HepG2 (cell line): Measurements from ENCODE around the gene RHEBL1. TPM values are rescaled to one million over a fixed set of nuclear protein-coding genes. Genes with fewer than 3 reads are reported as not detected.

Experiments
- ATAC-seq: fragments of 200-7000 bp; cut with Tn5 transposase; 3 replicates; pipeline ENCODE4 v1.9.1; 2020; ENCODE audit warnings: mild to moderate bottlenecking, moderate library complexity
- BruUV-seq: library from RNA; stranded (reverse); fragments of 400-500 nt; replicated peaks from 2 replicates; lab custom pipeline; 2021; lab: Mats Ljungman, UMichigan
- CTCF ChIA-PET: fragments of 300-600 bp; formaldehyde crosslinking; extraction: SDS; loops from one replicate; lab custom pipeline; 2021; ENCODE audit warnings: low total read pairs, inconsistent platforms, low intra/inter-chr PET ratio; lab: Yijun Ruan, JAX
- POLR2A ChIA-PET: fragments of 350-600 bp; sonication (Branson Sonifier 250); formaldehyde crosslinking; loops from one replicate; lab custom pipeline; 2020; ENCODE audit warnings: antibody characterized with exemption, inconsistent platforms; lab: Yijun Ruan, JAX
- DNase-seq: peaks from one replicate; pipeline ENCODE4 v3.0.0-alpha.2; 2015; ENCODE audit warnings: low spot score
- FAIRE-seq: peaks from 3 replicates; lab custom pipeline; 2011; peaks lifted over from hg19 to GRCh38; lab: Jason Lieb, UNC
- H2AFZ ChIP-seq: one replicate; pipeline ENCODE4 v1.6.1; 2011; ENCODE audit warnings: low read length, inconsistent platforms
- H3K27ac ChIP-seq: fragments of 300-600 bp; 3 replicates; pipeline ENCODE4 v1.8.0; 2011; ENCODE audit warnings: mixed run types, mild to moderate bottlenecking, mixed read lengths, low read length, inconsistent platforms; ENCODE audit not compliant: insufficient read depth; ENCODE audit errors: extremely low read length
- H3K27me3 ChIP-seq, 2 experiments: fragments of 200-600 bp in 1 of 2; 2 replicates in 1 of 2; 3 replicates in 1 of 2; pipeline versions ENCODE4 v1.6.0 to v1.8.0; 2011; ENCODE audit warnings: low read length in 2 of 2, mild to moderate bottlenecking in 2 of 2, moderate library complexity in 2 of 2, inconsistent platforms in 1 of 2; ENCODE audit not compliant: insufficient read depth in 2 of 2, control insufficient read depth in 1 of 2
- H3K36me3 ChIP-seq, 2 experiments: fragments of 200-600 bp in 1 of 2; replicated peaks in 1 of 2; 2 replicates in 1 of 2; 3 replicates in 1 of 2; pipeline versions ENCODE4 v1.5.1 to v1.8.0; 2011; ENCODE audit warnings: low read length in 2 of 2, inconsistent platforms in 1 of 2; ENCODE audit not compliant: insufficient read depth in 2 of 2, control insufficient read depth in 1 of 2
- H3K4me1 ChIP-seq: 2 replicates; pipeline ENCODE4 v1.5.1; 2012; ENCODE audit warnings: low read length, inconsistent platforms; ENCODE audit not compliant: insufficient read depth
- H3K4me2 ChIP-seq: 2 replicates; pipeline ENCODE4 v1.6.0; 2011; ENCODE audit warnings: low read depth, low read length, inconsistent platforms
- H3K4me3 ChIP-seq, 3 experiments: fragments of 200-600 bp in 1 of 3; sonication (generic), shearing (Covaris generic) in 1 of 3; replicated peaks in 1 of 3; 2 replicates each; pipeline ENCODE4 v1.5.1; 2011 to 2016; ENCODE audit warnings: low read length in 3 of 3, inconsistent platforms in 2 of 3, low read depth in 2 of 3, mild to moderate bottlenecking in 2 of 3, control low read depth in 1 of 3, mixed read lengths in 1 of 3; ENCODE audit not compliant: insufficient read depth in 1 of 3
- H3K79me2 ChIP-seq: one replicate; pipeline ENCODE4 v1.6.1; 2011; ENCODE audit warnings: low read length, inconsistent platforms; ENCODE audit not compliant: insufficient read depth
- H3K9ac ChIP-seq: 2 replicates; pipeline ENCODE4 v1.6.0; 2011; ENCODE audit warnings: mild to moderate bottlenecking, low read depth, low read length, inconsistent platforms; ENCODE audit not compliant: insufficient read depth
- H3K9me3 ChIP-seq: 2 replicates; pipeline ENCODE4 v1.5.1; 2012; ENCODE audit warnings: mild to moderate bottlenecking, low read length
- H4K20me1 ChIP-seq: 2 replicates; pipeline ENCODE4 v1.6.0; 2011; ENCODE audit warnings: inconsistent platforms, mild to moderate bottlenecking, low read length, moderate library complexity; ENCODE audit not compliant: insufficient read depth
- AGO2 ChIP-seq: fragments of 200-400 bp; formaldehyde crosslinking; optimal IDR thresholded peaks from 2 replicates; pipeline ENCODE3; 2017; ENCODE audit warnings: mild to moderate bottlenecking, low read depth, low read length, moderate library complexity
- DNMT1 ChIP-seq: sonication (generic); formaldehyde crosslinking; IDR thresholded peaks from 2 replicates; pipeline ENCODE4 v1.5.1; 2020; ENCODE audit warnings: mild to moderate bottlenecking, missing genetic modification reagents
- MIER3 ChIP-seq: IDR thresholded peaks from 2 replicates; pipeline ENCODE4 v1.6.1; 2016; ENCODE audit warnings: missing compliant biosample characterization, borderline replicate concordance
- RBFOX2 ChIP-seq: fragments of 200-400 bp; formaldehyde crosslinking; IDR thresholded peaks from 2 replicates; pipeline ENCODE4 v1.6.1; 2017; ENCODE audit warnings: low read depth, mild to moderate bottlenecking, low read length
- ZC3H13 ChIP-seq: sonication (generic); formaldehyde crosslinking; IDR thresholded peaks from 2 replicates; pipeline ENCODE4 v1.8.1; 2023; ENCODE audit warnings: mild to moderate bottlenecking, missing genetic modification reagents, moderate library complexity
- WGBS: methylation state at CpG from one replicate; pipeline ENCODE4 v1.1.6; 2017; ENCODE audit warnings: low lambda C conversion rate; 5-methylcytosine and 5-hydroxymethylcytosine counted together
- in situ Hi-C: cut with HindIII; loops from 2 replicates; pipeline ENCODE4 v1.10.0; 2017; ENCODE audit warnings: low pct_unique_long_range_greater_than_20kb; ENCODE audit not compliant: extremely low pct_ligation_motif_present
- intact Hi-C: fragments of 100-400 bp; cut with micrococcal nuclease; formaldehyde crosslinking; loops from one replicate; pipeline ENCODE4 v1.10.0; 2022; ENCODE audit not compliant: unreplicated experiment
- polyA plus RNA-seq, 8 experiments: library from polyadenylated mRNA; depleted of rRNA in 3 of 8; stranded (reverse) in 7 of 8; unstranded in 1 of 8; fragments of >200 nt; fragmentation: Illumina TruSeq in 4 of 8; extraction: Trizol in 4 of 8; gene quantifications; 2 replicates each; pipeline versions ENCODE4 v1.2.1 to v1.2.3, GENCODE V29; 2011 to 2016; ENCODE audit warnings: low read depth in 4 of 8, missing spikeins in 1 of 8, mixed read lengths in 1 of 8; ENCODE audit not compliant: insufficient read depth in 1 of 8
- total RNA-seq, 5 experiments: library from RNA; depleted of rRNA; stranded (reverse); fragments of >200 nt; fragmentation: Illumina TruSeq; extraction: Trizol; gene quantifications; 2 replicates each; pipeline ENCODE4 v1.2.3, GENCODE V29; 2016; ENCODE audit warnings: low read depth in 1 of 5

Gene RHEBL1
- total and polyA plus RNA-seq, 2 of the 13 experiments (the other 11 are each of a cell fraction or from before 2014, with no cell fraction given) = 1.4 to 2.5 TPM

DNA sequence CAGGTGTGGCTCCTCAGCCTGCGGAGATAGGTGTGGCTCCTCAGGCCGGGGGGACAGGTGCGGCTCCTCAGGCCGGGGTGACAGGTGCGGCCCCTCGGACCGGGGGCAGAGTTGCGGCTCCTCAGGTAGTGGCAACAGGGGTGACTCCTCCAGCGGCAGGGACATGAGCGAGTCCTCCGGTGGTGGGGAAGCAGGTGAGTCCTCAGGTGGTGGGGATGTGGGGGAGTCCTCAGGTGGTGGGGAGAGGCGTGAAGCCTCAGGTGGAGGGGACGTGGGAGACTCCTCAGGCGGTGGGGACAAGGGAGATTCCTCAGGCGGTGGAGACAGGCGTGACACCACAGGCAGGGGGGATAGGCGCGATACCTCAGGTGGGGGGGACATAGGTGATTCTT lies 18.4 kb downstream of the RHEBL1 start:
- intact Hi-C loops = no loop called here
- TF ChIP-seq AGO2 = peak; percentile 74
- TF ChIP-seq RBFOX2 = peak; percentile 43
- 0 out of 2 replicates have a peak, but pooled peaks have one; percentile 32 for TF ChIP-seq ZC3H13
- no peak for TF ChIP-seq MIER3 (CRISPR knock-in tag)
- 96% methylated on average over 17 of the region's 18 CpGs for WGBS
- Histone ChIP-seq H3K9me3 (no peaks in the 10 kb centered on the region), H3K27ac (no peak overlapping the region), H3K27me3 (no peaks in the 10 kb centered on the region), H2AFZ (no peak overlapping the region), H3K4me3 (no peak overlapping the region), H3K4me1 (peaks cover 16% of the 10 kb centered on the region), H4K20me1 (peaks cover 28% of the 10 kb centered on the region), H3K36me3 (peaks cover 67 to 93% of the 10 kb centered on the region in 2 experiments), H3K4me2 (no peak overlapping the region), H3K79me2 (peaks cover 18% of the 10 kb centered on the region), H3K9ac (no peak overlapping the region)
- DNase-seq (no peak), ATAC-seq (no peak), FAIRE-seq (no peak)
- ChIA-PET CTCF (no interaction called here), POLR2A (interaction anchor here (0.7 to 0.9 kb wide), 2 partner anchors 13 to 79 kb away, joined by 3 read pairs; no protein-coding TSS in a partner anchor)
- no TSS peak for BruUV-seq
- in situ Hi-C loops = no loop called here

DNA sequence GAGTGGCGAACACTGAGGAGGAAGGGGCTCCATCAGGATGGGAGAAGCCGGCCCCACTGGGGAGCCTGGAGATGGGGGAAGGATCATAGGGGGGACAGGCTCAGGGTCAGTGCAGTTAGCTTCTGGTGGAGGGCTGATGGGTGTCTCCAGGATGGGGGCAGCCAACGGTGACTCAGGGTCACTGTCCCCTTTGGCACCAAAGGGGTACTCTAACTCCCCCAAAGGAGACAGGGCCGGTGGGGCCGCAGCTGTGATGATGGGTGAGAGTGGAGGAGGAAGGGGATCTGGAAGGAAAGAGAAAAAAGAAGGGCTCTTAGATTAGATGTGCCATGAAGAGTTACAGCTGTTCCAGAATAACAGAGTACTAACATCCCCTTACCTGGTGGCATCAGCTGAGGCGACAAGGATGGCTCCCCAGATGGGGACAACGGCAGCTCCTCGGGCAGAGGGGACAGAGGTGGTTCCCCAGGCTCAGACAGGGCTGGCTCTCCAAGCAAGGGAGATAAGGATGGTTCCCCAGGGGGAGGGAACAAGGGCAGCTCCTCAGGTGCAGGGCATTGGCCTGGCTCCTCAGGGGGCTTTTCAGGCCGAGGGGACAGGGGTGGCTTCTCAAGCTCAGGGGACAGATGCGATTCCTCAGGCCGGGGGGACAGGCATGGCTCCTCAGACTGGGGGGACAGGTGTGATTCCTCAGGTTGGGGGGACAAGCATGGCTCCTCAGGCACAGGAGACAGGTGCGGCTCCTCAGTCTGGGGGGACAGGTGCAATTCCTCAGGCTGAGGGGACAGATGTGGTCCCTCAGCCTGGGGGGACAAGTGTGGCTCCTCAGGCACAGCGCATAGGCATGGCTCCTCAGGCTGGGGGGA lies 19.0 kb downstream of the RHEBL1 start:
- Histone ChIP-seq H3K27me3 (no peaks in the 10 kb centered on the region), H3K9me3 (no peaks in the 10 kb centered on the region), H3K9ac (no peak overlapping the region), H2AFZ (no peak overlapping the region), H3K27ac (no peak overlapping the region), H3K79me2 (peaks cover 12% of the 10 kb centered on the region), H3K4me2 (no peak overlapping the region), H3K36me3 (peaks cover 72 to 98% of the 10 kb centered on the region in 2 experiments), H3K4me3 (no peak overlapping the region), H4K20me1 (peaks cover 22% of the 10 kb centered on the region), H3K4me1 (peaks cover 10% of the 10 kb centered on the region)
- FAIRE-seq = no peak
- no TSS peak for BruUV-seq
- CTCF ChIA-PET = no interaction called here
- in situ Hi-C loops (no loop called here), intact Hi-C loops (no loop called here)
- no peak for TF ChIP-seq DNMT1
- peak; percentile 30; the same call in 1 of the 2 replicates for TF ChIP-seq ZC3H13
- ATAC-seq = no peak
- WGBS = 98% methylated on average over 12 of the region's 13 CpGs
- POLR2A ChIA-PET = interaction anchor here (0.7 to 0.9 kb wide), 2 partner anchors 13 to 80 kb away, joined by 3 read pairs; no protein-coding TSS in a partner anchor
- DNase-seq = no peak
